GM18519 (cell line): ENCODE data around the gene SSH2.

Experiments used
- ATAC-seq: cut with Tn5 transposase; IDR thresholded peaks from one replicate; pipeline ENCODE4 v1.9.1; 2021; ENCODE audit warnings: mild to moderate bottlenecking, moderate library complexity; ENCODE audit not compliant: unreplicated experiment, low FRiP score

SSH2 gene

DNA sequence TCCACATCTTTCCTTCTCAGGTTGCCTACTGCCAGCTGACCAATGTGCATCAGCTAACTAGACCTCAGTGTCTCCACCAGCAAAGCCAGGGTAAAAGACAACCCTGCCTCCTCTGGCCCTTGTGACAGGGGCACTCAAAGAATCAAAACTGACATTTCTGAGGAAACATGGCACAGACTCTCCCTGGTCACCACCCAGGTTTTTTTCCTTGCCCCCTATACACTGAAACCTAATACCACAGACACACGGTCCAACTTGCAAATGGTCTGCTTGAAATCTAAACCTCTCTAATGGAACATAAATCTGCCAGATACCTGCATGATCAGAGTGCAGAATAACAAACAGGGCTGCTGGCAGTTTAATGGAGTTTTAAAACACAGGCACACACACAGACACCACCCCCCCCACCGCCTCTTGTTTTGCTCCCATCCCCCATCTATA, 287.8 kb downstream of the SSH2 start:
- no peak for ATAC-seq

DNA sequence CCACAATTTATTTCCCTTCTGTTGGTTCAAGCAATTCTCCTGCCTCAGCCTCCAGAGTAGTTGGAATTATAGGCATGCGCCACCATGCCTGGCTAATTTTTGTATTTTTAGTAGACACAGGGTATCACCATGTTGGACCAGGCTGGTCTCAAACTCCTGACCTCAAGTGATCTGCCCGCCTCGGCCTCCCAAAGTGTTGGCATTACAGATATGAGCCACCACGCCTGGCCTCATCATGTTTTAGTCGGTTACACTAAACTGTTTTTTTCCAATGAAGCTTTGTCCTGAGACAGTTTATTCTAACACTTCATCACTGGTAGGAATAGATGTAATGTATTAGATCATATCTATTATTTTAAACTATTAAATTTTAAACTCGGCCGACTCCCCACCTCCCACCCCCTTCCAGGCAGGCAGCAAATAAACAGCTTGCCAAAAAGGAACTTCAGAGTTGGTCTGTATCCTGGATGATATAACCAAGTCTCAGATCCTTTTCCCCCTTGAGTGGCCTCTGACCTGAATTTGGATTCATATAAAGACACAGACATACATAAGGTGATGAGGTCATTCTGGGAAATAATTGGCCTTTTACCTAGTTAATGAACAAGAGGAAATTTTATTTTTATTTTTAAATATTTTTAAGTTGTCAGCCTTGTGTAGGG, 288.9 kb downstream of the SSH2 start:
- ATAC-seq = no peak

DNA sequence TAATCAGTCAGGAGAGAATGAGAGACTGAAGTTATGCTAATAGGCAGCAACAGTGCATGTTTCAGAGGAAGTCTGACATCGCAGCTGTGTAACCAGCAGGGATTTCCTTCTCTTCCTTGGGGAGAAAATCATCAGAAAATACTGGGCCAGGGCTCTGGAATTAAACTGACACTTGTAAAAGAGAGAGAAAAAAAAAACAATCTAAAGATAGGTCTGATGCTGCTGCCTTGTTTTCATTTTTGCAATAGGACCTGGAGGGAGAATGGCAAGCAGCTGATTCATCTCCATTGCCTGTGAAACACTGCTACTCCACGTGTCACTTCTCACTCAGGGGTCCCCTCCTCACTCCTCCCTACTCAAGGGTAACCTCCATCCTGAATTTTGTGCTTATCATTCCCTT, 289.6 kb downstream of the SSH2 start:
- ATAC-seq = no peak

DNA sequence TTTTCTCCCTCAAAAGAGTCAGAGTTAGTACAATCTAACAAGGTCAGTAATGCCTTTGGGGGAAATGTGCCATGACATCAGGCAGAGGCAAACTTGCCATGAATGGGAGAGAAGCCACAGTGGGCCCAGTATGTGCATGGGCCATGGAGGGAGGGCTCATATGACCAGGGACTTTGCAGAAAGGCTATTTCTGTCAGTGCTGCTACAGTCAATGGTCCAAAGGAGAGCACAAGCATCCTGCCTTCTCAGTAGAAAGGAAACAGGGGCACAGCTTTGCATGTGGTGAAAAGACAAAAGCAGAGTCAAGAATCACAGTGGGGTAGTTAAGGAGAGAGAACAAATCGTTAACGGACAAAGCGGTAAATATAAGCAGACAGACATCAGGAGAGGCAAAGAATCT, 296.1 kb downstream of the SSH2 start:
- no peak for ATAC-seq

DNA sequence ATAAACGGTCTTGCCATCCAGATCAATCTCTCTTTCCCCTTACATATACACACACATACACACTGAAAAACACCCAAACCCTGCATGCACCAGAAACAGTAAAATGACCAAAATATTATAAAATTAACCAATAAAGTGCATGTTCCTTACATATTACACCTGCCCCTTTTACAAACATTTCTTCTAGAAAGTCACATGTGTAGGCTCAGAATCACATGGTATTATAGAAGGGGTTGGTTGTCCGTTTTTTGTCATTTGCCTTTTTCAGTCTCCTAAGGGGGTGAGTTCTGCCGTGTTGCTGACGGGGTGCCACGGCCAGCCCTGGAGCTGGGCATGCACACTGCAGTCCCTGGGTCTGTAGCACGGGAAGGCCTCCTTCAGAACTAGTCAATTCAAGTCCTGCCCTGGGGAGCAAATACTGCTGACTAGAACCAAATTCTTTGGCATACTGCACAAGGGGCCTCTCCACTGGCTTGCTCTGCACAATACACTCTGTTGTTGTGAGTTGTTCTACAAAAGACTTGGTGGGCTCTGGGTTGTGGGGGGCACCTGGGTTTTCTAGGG, 299.3 kb downstream of the SSH2 start:
- ATAC-seq = no peak

DNA sequence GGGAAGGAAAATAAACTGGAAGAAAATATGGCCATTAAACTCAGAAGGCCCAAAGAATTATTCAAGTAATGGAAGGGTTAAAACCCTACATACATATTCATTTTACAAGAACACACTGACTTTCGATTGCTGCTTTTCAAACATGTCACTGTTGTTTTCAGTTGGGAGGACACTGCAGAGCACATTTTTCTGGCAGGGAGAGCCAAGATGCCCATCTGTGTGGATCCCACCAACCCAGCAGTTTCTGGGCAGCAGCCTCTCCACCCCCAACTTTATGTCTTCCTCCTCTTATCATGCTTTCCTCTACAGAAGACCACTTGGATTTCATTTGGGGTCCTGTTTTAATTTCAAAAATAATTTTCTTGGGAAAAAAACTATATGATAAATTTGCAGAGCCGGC, 300.2 kb downstream of the SSH2 start:
- ATAC-seq = no peak

DNA sequence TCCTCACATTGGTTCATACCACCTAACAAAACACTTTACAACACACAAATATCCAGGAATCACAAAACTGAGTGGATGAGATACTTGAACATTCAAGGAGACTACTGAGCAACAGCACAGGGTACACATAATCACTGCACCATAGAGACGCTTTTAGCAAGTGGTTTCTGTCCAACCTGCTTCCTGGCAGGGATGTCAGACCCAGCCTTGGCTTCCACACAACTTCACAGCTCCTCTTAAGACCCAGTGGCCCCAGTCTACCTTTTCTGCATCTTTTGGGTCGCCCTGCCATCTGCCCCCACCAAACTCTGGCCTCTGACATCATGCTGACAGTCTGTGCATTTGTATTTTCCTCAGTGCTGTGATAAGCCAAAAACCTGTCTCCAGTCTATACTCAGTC, 301.4 kb downstream of the SSH2 start:
- no peak for ATAC-seq

DNA sequence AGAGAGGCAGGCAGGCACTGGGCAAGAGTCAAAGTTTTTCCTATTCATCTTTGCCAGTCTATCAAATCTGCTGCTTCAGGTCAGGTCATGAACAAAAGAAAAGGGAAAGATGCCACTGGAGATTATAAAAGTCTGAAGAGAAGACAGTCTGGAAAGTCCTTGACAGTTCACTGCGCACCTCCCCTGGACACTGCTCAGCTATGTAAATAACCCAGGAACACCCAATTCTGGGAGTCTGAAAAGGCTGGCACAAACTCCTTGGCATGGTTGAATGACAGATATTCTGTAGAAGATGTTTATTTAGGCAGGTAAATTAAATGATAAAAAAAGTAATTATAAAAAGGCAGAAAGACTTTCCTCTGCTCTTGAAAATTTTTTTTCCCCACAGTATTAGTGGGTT, 302.1 kb downstream of the SSH2 start:
- ATAC-seq = no peak

DNA sequence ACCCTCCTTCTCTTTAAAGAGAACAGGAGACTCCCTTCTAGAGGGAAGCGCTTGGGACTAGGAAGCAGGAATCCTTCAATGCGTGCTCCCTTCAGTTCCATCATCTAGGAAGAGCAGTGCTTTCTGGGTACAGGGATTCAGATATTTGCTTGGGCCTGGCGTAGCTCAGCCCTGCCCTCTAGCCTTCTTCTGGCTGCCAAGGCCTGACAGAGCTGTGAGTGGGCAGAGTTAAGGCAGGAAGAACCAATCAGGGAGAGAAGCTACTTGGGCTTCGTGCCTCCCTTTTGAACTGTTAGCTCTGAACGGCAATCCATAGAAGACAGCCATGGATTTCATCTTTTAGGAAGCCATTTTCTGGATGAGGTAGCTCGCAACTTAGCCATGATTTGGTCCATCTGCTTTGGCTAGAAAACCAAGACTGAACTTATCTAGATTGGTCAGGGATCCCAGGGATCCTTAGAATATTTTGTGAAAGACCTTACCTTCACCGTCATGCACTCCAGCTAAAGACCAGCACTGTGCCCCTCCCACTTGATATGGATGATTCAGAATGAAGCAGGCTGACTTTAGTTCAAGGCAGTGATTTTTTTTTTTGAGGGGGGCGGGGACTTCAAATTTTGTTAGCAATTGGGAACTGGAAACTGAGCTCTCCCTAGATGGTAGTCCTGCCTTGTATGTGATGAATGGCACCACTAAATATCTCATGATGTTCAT, 304.8 kb downstream of the SSH2 start:
- no peak for ATAC-seq

DNA sequence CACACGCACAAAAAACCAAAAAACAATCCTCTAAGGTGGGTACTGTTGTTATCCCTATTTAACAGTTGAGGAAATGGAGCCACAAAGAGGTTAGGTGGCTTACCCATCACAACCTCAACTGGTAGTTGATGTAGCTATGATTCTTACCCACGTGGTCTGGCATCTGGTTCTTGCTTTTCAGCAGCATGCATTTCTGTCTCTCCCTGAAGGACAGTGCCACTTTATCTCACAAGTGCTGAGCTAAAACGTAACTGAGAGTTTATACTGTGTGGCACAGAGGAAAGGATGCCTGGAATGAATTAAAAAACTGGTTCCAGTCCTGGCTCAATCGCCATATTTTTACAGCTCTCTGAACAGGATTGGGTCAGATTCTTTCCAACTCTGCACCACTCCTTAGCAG, 305.4 kb downstream of the SSH2 start:
- no peak for ATAC-seq

DNA sequence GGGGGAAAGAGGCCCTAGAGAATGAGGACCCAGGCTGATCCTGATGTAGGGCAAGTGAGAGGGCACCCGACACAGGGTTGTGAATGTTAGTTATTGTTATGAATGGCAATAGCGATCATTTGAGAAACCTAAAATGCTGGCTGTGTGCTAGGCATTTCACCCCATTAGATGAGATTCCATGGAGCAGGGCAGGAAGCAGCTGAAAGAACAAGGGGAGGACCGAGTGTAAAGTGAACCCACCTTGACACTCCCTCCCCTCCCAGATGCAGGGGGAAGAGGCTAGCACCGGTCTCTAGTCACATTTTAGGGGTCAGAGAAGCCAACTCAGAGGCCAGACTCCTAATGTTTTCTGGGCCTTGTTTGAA, 306.8 kb downstream of the SSH2 start:
- ATAC-seq = no peak

DNA sequence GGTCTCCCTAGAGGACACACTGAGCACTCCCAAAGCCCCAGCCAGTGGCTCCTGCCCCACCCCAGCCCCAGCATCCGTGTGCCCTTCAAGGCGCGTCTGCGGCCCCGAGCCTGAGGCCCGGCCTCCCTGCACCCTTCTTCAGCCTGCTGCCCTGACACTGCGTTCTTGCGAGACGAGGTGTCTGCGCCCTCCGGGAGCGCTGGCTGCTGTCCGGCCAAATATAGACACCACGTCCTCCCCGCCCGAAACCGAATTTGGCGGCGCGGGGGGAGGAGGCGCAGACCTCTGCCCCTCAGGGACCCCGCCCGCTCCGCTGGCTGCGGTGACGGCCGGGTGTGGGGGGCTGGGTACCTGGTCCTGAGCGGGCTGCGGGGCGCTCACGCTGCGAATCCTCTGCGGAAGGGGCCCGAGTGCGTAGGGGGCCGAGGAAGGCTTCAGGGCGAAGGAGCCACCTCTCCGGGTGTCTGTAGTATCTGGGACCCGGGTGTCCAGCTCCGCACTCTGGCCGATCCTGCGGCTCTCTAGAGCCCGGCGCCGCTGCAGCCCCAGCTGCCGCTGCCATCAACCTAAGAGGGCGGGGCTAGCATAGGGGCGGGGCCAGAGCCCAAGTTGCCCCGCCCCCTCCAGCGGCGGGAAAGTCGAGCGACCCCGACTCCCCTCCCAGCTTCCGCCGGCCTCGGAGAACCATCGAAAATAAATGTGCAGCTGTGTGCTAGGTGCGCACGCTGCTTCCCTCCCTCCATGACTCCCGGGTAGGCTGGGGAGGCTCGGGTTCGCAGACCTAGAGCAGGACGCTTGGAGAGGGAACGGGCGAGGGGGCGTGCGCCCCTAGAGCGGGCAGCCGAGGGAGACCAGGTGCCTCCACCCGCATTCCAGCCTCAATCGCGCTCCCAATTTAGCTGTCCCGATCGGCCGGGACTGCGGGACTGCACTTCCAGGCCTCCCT, 307.4 kb downstream of the SSH2 start, which contains the start of gene CORO6:
Gene CORO6 (minus strand): TSS at position 576 of the 946 bp plus-strand sequence. CDS start 1,491 bp downstream, outside the sequence.
- no peak for ATAC-seq

DNA sequence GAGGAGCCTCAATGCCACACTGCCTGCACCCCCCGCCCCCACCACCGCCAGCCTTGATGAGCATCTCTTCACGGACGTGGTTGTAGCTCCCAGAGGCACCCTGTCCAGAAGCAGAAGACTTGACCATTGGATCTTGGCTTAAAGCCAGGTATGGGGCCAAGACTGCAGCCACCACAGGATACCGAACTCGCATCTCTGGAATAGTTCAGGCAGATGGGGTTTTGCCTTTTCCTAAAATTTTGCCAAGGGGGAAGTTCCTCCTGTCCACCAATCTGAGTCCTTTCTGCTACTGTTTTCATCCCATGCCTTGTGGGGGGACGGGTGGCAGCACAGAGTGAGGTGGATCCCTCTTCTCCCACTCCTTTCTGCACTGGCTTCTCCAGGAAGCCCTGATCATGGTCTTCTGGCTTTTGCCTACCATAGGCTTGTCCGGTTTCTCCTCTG, 308.3 kb downstream of the SSH2 start:
- no peak for ATAC-seq

DNA sequence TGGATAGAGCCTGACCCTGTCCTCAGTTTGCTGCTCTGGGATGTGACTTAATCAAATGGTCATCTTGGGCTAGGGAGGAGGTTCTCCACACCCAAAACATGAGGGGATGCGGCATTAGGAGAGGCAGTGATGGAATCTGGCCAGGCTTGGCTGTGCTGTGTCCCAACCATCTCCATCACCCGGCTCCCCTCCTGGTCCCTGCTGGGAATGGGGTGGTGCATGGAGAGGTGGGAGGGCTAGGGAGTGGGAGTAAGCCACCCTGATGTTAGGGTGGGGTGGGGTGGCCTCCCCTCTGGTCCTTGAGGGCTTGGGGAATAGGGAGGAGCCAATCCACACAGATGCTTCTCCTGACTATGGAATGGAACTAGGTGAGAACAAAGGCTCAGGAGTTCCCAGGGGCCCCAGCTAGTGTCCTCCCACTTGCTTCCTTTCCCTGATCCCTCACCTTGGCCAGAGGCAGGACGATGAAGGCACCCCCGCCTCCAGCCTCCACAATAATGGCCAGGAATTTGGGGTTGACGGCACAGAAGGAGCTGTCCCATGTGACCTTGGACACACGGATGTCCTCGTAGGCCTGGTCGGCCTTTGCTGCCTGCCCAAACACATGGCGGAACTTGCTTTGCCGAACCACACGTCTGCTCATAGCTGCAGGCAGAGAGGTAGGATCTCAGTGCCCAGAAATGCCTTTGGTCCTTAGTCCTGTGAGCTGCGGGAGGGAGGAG, 309.1 kb downstream of the SSH2 start:
- no peak for ATAC-seq

DNA sequence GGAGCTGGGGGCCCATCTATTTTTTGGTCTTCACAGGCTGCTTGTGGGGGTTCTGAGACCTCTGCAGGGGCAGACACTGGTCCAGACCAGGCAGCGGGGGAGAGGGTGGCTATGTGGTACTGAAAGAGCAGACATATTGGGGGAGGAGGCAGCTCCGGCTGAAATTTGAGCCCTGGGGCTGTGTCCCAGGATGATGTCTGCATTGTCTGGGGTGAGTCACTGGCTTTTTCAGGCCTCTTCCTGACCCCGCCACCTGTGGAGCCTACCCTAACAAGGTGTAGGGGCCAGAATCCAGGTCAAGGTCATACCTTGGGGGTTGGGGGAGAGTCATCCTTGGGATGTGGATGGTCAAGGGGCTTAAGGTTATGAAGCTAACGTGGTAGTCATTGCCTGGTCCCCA, 309.8 kb downstream of the SSH2 start:
- ATAC-seq = no peak

DNA sequence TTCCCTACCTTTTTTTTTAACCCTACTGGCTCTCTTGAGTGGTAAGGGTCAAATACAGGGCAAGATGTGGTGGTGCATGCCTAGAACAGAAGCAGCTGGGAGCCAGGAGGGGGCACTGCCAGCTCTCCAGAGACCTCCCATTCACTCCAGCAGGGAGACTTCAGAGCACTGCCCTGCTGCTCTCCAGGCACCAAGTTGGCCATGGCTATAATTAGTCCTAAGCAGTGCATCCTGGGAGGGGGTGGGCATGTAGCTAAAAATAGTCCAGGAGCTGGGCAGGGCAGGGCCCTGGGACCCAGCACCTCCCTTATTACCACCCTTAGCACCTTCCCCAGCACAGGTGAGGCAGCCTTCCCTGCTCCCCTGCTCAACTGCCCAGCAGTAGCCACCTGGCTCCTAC, 310.8 kb downstream of the SSH2 start:
- no peak for ATAC-seq

DNA sequence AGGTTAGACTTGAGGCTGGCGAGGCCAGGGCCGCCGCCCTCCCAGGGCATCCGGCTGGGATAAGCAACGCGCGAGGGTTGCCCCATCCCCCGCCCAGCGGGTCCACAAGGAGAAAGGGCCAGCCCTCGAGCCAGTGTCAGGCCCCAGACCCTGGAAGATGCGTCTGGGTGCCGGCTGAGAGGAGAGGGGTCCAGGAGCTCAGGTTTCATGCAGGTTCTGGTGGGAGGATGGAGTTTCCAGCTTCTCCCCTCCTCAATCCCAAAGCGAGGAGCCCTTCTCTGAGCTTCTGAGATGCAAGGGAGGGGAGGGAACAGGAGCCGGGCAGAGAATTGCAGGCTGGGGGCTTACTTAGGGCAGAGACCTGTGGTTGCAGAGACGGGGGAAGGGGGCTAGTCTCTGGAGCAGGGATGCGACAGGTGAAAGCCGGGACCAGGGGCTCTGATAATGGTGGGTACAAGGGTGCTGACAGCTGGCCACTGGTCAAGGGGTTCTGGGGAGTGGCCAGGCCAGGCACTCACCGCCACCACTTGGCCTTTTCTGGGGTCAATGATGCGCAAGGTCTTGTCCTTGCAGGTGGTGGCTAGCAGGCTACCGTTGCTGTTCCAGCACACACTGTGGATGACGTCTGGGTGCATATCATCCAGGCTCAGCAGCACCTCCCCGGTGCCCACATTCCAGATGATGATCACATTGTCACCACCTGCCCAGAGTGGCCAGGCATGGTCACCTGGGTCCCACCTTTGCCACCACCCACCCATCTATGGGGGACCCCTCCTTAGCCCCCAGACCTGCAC, 311.6 kb downstream of the SSH2 start:
- ATAC-seq = no peak

DNA sequence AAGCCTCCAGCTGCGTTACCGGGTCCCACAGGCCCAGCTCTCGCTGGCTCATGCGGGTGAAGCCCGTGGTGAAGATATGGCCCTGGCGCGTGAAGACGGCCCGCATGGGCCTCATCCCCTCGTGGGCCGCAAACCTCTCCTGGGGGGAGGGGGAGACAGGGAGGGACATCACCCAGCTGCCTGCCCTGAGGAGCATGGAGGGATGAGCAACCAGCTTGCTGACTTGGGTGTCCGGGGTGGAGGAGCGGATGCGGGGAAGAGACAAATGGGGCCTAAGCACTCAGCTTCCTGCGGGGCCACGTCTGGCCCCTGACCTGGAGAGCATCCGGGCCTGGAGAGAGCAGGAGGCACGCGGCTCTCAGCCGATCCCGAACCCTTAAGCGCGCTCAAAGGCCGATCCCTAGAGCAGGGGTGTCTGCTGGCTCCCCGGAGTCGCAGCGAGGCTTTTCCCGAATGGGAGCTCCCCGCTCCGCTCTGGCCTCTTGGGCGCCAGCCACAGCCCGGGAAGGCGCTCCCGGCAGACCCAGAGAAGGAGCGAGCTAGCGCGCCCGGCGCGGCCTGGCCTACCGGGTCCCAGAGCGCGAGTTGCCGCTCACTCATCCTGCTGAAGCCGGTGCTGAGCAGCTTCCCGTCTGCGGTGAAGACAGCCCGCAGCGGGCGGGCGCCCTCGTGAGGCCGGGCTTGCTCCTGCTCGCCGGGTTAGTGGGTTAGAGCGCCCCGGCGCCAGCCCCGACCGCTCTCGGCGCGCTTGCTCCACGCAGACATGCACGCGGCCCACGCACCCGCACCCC, 312.4 kb downstream of the SSH2 start:
- no peak for ATAC-seq

DNA sequence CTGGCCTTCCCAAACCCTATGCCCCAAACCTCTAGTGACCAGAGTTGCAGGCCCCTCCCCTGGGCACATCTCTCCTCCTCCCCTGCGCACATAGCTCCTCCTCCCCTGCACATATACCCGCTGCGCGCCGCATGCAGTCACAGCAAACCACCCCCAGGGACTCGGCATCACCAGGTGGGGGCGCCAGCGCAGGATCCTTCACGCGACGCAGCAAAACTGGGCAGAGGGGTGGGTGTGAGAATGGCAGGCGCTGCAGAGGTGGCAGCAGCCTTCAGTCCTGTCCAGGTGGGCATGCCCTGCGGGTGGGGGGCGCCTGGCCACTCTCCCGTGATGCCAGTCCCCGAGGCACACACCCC, 312.9 kb downstream of the SSH2 start:
- no peak for ATAC-seq
